ENCODE measurements around the gene UBE3D.

Gene UBE3D, protein sequence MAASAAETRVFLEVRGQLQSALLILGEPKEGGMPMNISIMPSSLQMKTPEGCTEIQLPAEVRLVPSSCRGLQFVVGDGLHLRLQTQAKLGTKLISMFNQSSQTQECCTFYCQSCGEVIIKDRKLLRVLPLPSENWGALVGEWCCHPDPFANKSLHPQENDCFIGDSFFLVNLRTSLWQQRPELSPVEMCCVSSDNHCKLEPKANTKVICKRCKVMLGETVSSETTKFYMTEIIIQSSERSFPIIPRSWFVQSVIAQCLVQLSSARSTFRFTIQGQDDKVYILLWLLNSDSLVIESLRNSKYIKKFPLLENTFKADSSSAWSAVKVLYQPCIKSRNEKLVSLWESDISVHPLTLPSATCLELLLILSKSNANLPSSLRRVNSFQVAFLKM

GRCh38 chr6:83065511-83066192 is at the start of gene UBE3D:
UBE3D (minus strand) TSS chr6:83065841; CDS start chr6:83065718, 123 bp downstream.
- peak; percentile 87 for DNase-seq

- no peak for DNase-seq
Observed at GRCh38 chr6:83114164-83114563, 48.5 kb upstream of the UBE3D start.

DNA sequence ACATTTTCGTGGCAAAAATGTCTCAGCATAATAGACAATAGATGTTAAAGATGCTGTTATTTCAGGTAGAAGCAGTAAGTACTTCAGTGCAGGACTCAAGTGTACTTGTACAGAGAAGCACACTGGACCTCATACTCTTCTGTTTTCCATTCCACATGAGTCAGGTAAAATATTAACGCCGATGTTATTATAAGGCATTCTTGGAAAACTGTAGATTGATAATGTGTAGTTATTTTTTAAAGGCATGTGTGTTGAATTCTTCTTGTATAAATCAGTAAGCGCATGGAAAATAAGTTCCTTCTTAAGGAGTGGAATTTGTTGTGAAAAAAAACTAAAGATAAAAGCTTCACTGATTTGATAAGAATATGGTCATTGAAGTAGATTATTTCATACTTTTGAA is 47.6 kb upstream of the UBE3D start:
- no peak for DNase-seq

- DNase-seq, result no peak
Observed at GRCh38 chr6:83108378-83108777, 42.7 kb upstream of the UBE3D start.

DNA sequence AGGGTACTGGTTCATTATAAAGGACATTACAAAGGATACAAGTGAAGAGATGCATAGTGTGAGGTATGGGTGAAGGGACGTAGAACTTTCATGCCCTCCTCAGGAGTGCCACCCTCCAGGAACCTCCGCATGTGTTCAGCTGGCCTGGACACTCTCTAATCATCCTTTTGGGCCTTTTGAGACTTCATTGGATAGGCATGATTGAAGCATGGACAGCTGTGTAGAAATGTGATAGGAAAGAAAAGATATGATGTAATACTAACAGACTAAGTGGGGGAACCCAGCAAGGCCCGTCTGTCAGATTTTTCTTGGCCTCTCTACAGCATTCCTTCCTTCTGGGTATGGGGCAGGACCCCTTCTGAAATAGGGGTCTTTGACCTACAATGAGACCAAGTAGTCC is 32.9 kb upstream of the UBE3D start:
- no peak for DNase-seq

- DNase-seq, result no peak
Observed at GRCh38 chr6:83097675-83098074, 32.0 kb upstream of the UBE3D start.

GRCh38 chr6:83097204-83097603 is 31.6 kb upstream of the UBE3D start:
- DNase-seq, result no peak

- no peak for DNase-seq
Observed at GRCh38 chr6:83096791-83097190, 31.1 kb upstream of the UBE3D start.

DNA sequence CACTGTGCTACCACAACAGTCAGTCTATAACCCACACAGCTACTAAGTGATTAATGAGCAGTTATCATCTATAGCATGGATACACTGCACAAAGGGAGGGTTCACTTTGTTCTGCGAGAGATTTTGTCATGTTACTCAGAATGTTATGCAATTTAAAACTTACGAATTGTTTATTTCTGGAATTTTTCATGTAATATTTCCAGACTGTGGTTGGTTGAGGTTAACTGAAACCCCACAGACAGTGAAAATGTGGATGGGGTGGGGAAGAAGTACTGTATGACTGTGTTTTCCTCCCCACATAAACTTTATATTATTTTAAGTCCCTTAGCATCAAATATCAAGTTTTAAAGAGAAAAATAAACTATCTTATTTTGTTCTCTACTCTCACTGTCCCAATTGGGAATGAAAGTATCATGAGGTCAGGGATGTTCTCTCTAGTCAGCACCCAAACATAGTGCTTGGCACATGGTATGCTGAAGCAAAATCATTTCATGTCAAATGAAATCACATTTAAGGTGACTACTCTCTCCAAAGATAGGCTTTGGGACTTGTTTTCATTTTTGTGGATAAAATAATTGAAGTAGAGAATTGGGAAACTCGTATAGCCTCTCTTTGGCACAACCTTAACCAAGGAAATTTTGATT is 27.2 kb upstream of the UBE3D start:
- no peak for DNase-seq

DNA sequence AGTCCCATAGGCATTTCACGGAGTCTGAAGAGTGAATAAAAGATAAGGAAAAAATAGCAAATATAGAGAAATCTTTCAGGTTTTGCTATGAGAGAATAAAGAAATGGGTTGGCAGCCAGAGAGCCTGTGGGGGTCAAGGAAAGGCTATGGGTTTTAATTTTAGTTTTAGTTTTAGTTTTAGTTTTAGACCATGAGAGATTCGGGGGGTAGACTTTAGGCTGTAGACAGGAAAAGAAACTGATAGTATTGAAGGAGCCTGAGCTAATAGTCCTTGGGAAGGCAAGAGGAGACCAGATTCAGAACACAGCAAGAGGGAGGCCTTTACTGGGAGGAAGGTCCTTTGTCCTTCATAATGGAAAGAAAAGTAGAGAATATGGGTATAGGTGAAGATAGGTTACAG is 21.1 kb upstream of the UBE3D start:
- DNase-seq, result no peak

DNA sequence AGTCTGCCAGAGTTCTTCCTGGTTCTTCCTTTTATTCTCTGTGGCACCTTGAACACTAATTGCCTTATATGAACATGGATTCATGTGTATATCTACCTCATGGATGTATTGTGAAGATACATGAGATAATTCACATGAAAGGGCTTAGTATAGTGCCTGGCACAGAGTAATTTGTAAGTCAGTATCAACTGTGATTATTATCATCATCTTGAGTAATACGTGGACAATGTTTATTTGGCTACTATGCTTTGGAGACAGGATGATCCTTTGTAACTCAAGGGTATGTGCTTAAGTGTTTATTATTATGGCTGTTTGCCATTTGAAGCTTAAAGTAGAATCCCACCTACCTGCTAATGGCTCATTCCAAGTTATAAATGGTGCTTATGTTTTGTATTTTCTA is 17.8 kb upstream of the UBE3D start:
- no peak for DNase-seq

GRCh38 chr6:83073615-83074014 is 8.0 kb upstream of the UBE3D start:
- DNase-seq, result no peak

DNA sequence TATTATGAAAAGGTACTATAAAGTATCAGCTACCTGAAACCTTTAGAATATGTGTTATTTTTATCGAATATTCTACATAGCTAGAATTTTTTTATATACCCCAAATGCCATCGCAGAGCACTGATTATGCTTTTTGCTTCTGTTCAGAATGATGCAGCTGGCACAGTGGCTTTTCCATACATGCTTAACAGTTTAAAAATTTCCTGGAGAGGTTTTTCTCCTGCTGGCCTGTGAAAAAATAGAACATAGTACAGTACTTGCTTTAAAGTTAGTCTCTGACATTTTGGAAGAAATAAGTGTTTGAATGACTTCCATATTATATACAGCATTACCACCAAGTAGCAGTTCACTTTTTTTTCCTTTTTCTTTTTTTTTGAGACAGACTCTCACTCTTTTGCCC is 7.1 kb upstream of the UBE3D start:
- no peak for DNase-seq

- no peak for DNase-seq
Observed at GRCh38 chr6:83071707-83072106, 6.1 kb upstream of the UBE3D start.

DNA sequence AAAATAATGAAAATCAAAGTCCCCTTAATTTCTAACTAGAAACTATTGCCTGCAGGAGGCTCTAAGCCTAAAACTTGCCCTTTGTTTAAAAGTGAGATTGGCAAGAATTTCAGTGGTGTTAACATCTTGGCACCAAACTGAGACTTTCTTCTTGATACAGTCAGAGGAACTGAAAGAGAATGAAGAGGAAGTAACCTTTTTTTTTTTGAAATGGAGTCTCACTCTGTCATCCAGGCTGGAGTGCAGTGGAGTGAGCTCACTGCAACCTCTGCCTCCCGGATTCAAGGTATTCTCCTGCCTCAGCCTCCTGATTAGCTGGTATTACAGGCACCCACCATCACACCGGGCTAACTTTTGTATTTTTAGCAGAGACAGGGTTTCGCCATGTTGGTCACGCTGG is 5.4 kb upstream of the UBE3D start:
- peak; percentile 22 for DNase-seq

GRCh38 chr6:83069633-83070032 is 4.0 kb upstream of the UBE3D start:
- no peak for DNase-seq

DNA sequence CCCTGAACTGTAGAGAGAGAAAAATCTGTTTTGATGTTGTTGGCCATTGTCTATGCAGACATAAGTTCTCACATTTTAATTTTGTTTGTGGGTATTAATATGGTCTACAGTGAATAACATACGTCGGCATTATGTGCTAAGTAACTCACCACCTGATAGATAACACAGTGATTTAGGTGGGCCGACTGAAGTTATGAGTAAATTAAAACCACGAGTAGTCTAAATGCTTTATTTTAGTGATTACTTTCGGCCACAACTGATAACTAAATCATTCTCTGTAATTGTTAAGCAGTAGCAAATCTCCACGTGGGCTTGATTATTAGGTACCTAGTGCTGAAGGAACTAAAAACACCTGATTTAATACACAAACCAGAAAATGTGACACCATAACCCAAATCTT is 3.0 kb upstream of the UBE3D start:
- DNase-seq, result no peak

DNA sequence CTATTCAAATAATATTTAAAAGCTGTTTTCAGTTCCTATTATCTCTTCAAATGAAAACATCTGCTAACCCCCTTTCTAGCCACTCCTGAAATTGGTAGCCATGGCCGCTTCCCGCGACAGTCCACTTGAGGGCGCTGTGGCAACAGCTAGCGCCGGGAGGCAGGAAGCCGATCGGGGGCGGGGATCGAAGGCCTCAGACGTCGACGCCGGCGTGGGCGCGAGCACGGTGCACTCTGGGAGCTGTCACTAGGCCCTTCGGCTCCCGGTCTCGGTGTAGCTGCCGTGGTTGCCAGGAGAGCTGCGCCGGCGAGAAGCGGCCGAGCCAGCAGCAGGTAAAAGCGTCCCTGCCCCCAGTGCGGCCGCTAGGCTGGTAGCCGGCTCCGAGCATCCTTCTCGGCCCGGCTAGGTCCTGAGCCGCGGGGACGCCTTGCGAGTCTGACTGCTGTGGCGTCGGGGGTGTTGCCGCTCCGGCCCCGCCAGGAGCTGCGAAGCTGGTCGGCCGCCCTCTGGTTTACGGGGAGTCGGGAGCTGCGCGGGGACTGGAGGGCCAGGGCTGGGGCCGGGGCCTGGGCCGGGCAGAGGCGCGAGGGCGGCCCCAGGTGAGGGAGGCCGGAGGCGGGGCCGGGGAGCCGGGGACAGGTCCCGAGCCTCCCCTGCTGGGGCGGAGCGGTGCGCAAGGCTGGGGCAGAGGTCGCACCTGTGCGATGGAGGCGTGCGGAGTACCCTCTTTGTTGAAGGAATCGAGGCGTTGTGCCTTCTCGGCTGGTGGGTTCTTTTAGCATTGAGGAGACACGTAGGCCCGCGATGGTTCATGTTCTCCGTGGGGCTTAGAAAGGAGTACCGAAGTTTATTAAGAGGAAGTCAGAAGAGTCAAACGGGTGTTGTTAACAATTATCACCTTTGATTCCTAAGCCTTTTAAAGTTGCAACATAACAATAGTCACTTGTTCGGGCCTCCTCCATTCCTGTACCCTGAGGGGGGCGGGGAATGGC is 2.1 kb upstream of the UBE3D start, which contains the start of gene DOP1A:
Gene DOP1A (plus strand): TSS at position 224 of the 992 bp plus-strand sequence. CDS start 29,307 bp downstream, outside the sequence.
- peak; percentile 95 for DNase-seq

DNA sequence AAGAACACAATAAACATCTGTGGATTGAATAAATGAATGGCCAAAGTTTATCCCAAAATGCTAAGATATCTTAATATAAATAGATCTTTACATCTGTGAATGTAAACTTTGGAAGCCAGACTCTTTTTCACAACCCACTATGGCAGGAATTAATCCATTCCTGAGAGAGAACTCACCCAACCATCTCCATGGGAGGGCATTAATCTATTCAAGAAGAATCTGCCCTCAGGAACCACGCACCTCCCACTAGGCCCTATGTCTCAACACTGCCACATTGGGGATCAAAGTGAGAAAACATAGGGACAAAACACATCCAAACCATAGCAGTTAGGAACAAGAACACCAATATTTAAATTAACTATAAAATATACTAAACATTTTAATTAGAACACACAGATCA is 3.4 kb downstream of the UBE3D start:
- DNase-seq, result no peak

- no peak for DNase-seq
Observed at GRCh38 chr6:83061190-83061589, 4.5 kb downstream of the UBE3D start.

- DNase-seq, result peak; percentile 48
Observed at GRCh38 chr6:83057705-83058321, 7.8 kb downstream of the UBE3D start.

- peak; percentile 67 for DNase-seq
Observed at GRCh38 chr6:83055366-83055964, 10.2 kb downstream of the UBE3D start.

Measured in midbrain (tissue), 1 donor.